Suprapubic skin (tissue), 4 donors: ENCODE measurements around the gene GTF3C5. TPM values are rescaled to one million over a fixed set of nuclear protein-coding genes. Genes with fewer than 3 reads are reported as not detected.
A peak's percentile ranks its signal among the peaks of the same experiment; 100 is the strongest.

Source experiments
- DNase-seq, 2 donors: peaks; one replicate each; pipeline ENCODE4 v3.0.0-alpha.2; 2019; ENCODE audit warnings: low spot score in 2 of 2
- H3K27ac ChIP-seq: fragments of 200-600 bp; sonication (generic); one replicate; pipeline ENCODE4 v1.5.1; 2019
- H3K27me3 ChIP-seq: fragments of 200-600 bp; sonication (generic); one replicate; pipeline ENCODE4 v1.5.1; 2019
- H3K36me3 ChIP-seq: fragments of 200-600 bp; sonication (generic); one replicate; pipeline ENCODE4 v1.5.1; 2019
- H3K4me1 ChIP-seq: fragments of 200-600 bp; sonication (generic); one replicate; pipeline ENCODE4 v1.5.1; 2019
- H3K4me3 ChIP-seq: fragments of 200-600 bp; sonication (generic); one replicate; pipeline ENCODE4 v1.5.1; 2019; ENCODE audit warnings: mild to moderate bottlenecking
- H3K9me3 ChIP-seq: fragments of 200-600 bp; sonication (generic); one replicate; pipeline ENCODE4 v1.5.1; 2019
- CTCF ChIP-seq, 2 donors: fragments of 200-600 bp in 1 of 2; fragments of 450-650 bp in 1 of 2; sonication (generic) in 1 of 2; IDR thresholded peaks; one replicate each; pipeline ENCODE4 v1.5.1; 2016 to 2019; ENCODE audit warnings: antibody characterized with exemption in 2 of 2, mild to moderate bottlenecking in 1 of 2, moderate library complexity in 1 of 2
- EP300 ChIP-seq: sonication (generic); formaldehyde crosslinking; IDR thresholded peaks from one replicate; pipeline ENCODE4 v1.6.1; 2017; ENCODE audit warnings: antibody characterized with exemption
- POLR2A ChIP-seq, 2 donors: fragments of 450-650 bp; IDR thresholded peaks; one replicate each; pipeline ENCODE4 v1.6.1; 2017; ENCODE audit warnings: antibody characterized with exemption in 2 of 2, mild to moderate bottlenecking in 2 of 2, moderate library complexity in 2 of 2
- POLR2AphosphoS5 ChIP-seq, 3 donors: sonication (generic); formaldehyde crosslinking; IDR thresholded peaks; one replicate each; pipeline ENCODE4 v1.6.1; 2017; ENCODE audit warnings: antibody characterized with exemption in 3 of 3
- WGBS: methylation state at CpG from one replicate; pipeline ENCODE4 v1.1.5; 2018; 5-methylcytosine and 5-hydroxymethylcytosine counted together
- total RNA-seq, 4 donors: library from RNA; depleted of rRNA; stranded (reverse); fragments of >200 nt; gene quantifications; one replicate each; pipeline ENCODE4 v1.1.0, GENCODE V29; 2016

The GTF3C5 gene
- total RNA-seq, 4 donors from 2014 or later: 55.8 to 103 (median 63.1) TPM

DNA sequence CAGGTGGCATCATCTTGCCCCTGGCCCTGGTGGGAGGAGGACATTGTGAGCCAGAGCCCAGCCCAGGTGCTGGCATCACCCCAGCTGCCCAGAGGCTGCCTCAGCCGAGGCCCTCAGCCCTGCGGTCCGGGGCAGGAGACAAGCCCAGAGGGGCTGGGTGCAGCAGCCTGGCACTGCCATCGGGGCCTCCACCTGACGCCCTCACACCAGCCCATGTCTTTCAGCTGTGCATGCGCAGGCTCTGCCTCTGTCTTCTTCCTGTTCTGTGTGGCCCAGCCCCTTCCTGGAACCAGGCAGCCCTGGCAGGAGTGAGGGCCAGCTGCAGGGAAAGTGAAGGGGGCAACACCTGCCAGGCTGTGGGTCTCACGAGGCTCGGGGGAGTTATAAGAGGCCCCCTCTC is 26.2 kb downstream of the GTF3C5 start:
- no peaks in the 10 kb centered on the region for H3K27me3 ChIP-seq
- H3K9me3 ChIP-seq: no peaks in the 10 kb centered on the region
- H3K27ac ChIP-seq: peak overlapping the region; percentile 76
- TF ChIP-seq POLR2A (IDR thresholded peaks at IDR 0.05): no peak
- TF ChIP-seq EP300: no peak
- no peak for TF ChIP-seq POLR2AphosphoS5 (IDR thresholded peaks at IDR 0.05)
- TF ChIP-seq CTCF (IDR thresholded peaks at IDR 0.05): no peak
- WGBS: no CpG with 5 or more reads among the region's 8 CpGs
- H3K4me1 ChIP-seq: peaks cover 41% of the 10 kb centered on the region
- peaks cover 62% of the 10 kb centered on the region for H3K36me3 ChIP-seq
- no peak for DNase-seq
- no peak overlapping the region for H3K4me3 ChIP-seq

GRCh38 chr9:133057553-133057952 is 26.8 kb downstream of the GTF3C5 start:
- WGBS: 93% methylated on average over 12 of the region's 12 CpGs
- Histone ChIP-seq H3K27ac (peak overlapping the region; percentile 76), H3K27me3 (no peaks in the 10 kb centered on the region), H3K36me3 (peaks cover 56% of the 10 kb centered on the region), H3K9me3 (no peaks in the 10 kb centered on the region), H3K4me1 (peaks cover 41% of the 10 kb centered on the region), H3K4me3 (no peak overlapping the region)
- TF ChIP-seq POLR2A (IDR thresholded peaks at IDR 0.05) (no peak), POLR2AphosphoS5 (IDR thresholded peaks at IDR 0.05) (no peak)
- peak in 1 of 2 donors; percentile 47 for DNase-seq

DNA sequence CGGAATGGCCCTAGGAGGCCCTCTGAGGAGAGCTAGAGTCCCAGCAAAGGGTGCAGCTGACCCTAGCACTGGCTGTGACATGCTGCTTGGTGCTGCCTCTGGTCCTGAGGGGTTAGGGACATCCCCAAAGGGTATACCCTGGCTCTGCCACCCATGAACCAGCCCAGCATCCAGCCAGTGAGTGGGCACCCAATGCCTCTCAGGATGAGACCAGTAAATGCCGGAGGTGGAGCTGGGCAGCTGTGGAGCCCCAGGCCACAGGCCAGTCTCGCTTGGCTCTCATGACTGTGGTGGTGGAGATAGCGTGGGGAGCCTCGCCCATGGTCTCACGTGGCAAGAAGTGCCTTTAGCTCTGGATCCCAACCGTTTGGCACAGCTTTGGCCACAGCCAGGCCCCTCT is 27.3 kb downstream of the GTF3C5 start:
- peak in 1 of 2 donors; percentile 53 for DNase-seq
- Histone ChIP-seq H3K9me3 (no peaks in the 10 kb centered on the region), H3K4me1 (peaks cover 41% of the 10 kb centered on the region), H3K27ac (peak overlapping the region; percentile 76), H3K4me3 (no peak overlapping the region), H3K27me3 (no peaks in the 10 kb centered on the region), H3K36me3 (peaks cover 52% of the 10 kb centered on the region)
- 78% methylated on average over 7 of the region's 7 CpGs for WGBS
- TF ChIP-seq EP300 (no peak), CTCF (IDR thresholded peaks at IDR 0.05) (no peak), POLR2AphosphoS5 (IDR thresholded peaks at IDR 0.05) (no peak), POLR2A (IDR thresholded peaks at IDR 0.05) (no peak)

DNA sequence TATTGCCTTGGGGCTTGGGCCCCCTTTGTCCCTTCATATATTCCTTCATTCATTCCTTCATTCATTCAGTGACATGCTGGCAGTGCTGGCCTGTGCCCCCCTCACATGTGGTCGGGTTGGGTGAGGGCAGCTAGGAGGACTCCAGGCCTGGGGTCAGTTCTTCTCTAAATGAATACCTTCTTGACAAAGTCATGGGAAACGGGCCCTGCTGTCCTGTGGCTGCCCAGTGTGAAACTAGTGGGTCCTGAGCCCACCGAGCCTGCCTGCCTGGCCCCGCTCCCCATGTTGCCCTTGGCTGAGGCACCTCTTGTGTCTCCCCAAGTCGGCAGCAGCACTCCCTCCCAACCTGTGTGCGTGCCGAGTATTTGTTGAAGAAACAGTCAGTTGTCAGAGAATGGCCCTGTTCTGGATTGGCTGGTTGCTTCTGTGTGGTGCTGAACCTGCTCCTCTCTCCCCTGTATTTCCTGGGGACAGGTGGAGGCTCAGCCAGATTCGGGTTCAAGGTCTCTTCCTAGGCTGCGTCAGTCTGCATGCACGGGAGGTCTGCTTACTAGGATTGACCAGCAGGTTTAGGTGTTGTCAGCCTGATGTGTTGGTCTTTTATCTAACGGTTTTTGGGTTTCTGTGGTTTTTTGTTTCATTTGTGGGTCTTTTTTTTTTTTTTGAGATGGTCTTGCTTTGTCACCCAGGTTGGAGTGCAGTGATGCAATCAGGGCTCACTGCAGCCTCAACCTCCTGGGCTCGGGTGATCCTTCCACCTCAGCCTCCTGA is 27.9 kb downstream of the GTF3C5 start:
- peaks cover 46% of the 10 kb centered on the region for H3K36me3 ChIP-seq
- WGBS: 84% methylated on average over 10 of the region's 12 CpGs
- no peak overlapping the region for H3K27ac ChIP-seq
- H3K4me3 ChIP-seq: no peak overlapping the region
- peaks cover 41% of the 10 kb centered on the region for H3K4me1 ChIP-seq
- no peaks in the 10 kb centered on the region for H3K9me3 ChIP-seq
- no peaks in the 10 kb centered on the region for H3K27me3 ChIP-seq
- TF ChIP-seq EP300 (no peak), POLR2AphosphoS5 (IDR thresholded peaks at IDR 0.05) (no peak), POLR2A (IDR thresholded peaks at IDR 0.05) (no peak), CTCF (IDR thresholded peaks at IDR 0.05) (no peak)
- DNase-seq: no peak

DNA sequence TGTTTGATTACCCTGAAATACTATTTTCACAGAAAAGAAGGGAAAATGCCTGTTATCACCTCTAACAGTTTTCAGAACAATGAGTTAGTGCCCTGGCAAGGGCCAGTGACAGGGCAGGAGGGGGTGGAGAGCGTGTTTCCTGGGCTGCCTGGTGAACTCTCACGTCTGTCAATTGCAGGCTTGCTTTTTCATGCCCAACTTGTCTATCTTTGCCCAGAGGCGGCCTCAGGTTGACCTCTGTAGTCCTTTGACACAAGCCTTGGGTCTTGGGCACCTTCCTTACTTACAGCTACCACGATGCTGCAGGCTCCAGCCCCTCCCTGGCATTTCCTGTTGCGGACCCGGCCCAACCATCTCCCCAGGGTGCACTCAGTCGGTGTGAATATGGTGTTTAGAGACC is 28.8 kb downstream of the GTF3C5 start:
- Histone ChIP-seq H3K4me3 (no peak overlapping the region), H3K36me3 (peaks cover 37% of the 10 kb centered on the region), H3K9me3 (no peaks in the 10 kb centered on the region), H3K27me3 (no peaks in the 10 kb centered on the region), H3K4me1 (peaks cover 41% of the 10 kb centered on the region), H3K27ac (no peak overlapping the region)
- TF ChIP-seq CTCF (IDR thresholded peaks at IDR 0.05) (no peak), EP300 (no peak), POLR2A (IDR thresholded peaks at IDR 0.05) (no peak), POLR2AphosphoS5 (IDR thresholded peaks at IDR 0.05) (no peak)
- WGBS: 39% methylated on average over 7 of the region's 7 CpGs
- no peak for DNase-seq
